ENCODE measurements around the gene INSM1.

Gene INSM1

GRCh38 chr20:20360464-20360863 is 7.4 kb upstream of the INSM1 start:
- DNase-seq (ENCODE audit: low spot score) (peak; percentile 11), FAIRE-seq (peak; percentile 45)

GRCh38 chr20:20362774-20363433 is 5.0 kb upstream of the INSM1 start:
- FAIRE-seq: no peak
- DNase-seq (ENCODE audit: low spot score): no peak

- DNase-seq (ENCODE audit: low spot score): no peak
- FAIRE-seq: no peak
These were observed 4.5 kb upstream of the INSM1 start for GRCh38 chr20:20363434-20363798.

- no peak for FAIRE-seq
- DNase-seq (ENCODE audit: low spot score): no peak
These were observed 3.9 kb upstream of the INSM1 start for GRCh38 chr20:20363799-20364592.

GRCh38 chr20:20364593-20365479 is 3.1 kb upstream of the INSM1 start:
- no peak for DNase-seq (ENCODE audit: low spot score)

GRCh38 chr20:20365480-20366161 is 2.3 kb upstream of the INSM1 start:
- DNase-seq (ENCODE audit: low spot score): no peak
- FAIRE-seq: no peak

More at GRCh38 chr20:20364593-20365479, 3.1 kb upstream of the INSM1 start:
- no peak for FAIRE-seq

- no peak for FAIRE-seq
- DNase-seq (ENCODE audit: low spot score): no peak
These were observed 1.4 kb upstream of the INSM1 start for GRCh38 chr20:20366551-20366875.

GRCh38 chr20:20366876-20367574 is 879 bp upstream of the INSM1 start:
- DNase-seq (ENCODE audit: low spot score) (no peak), FAIRE-seq (no peak)

- FAIRE-seq (no peak), DNase-seq (ENCODE audit: low spot score) (no peak)
These were observed 730 bp downstream of the INSM1 start for GRCh38 chr20:20368418-20369249.

GRCh38 chr20:20369250-20370093 is 1.6 kb downstream of the INSM1 start:
- DNase-seq (ENCODE audit: low spot score) (no peak), FAIRE-seq (no peak)

GRCh38 chr20:20370094-20370575 is 2.2 kb downstream of the INSM1 start:
- no peak for DNase-seq (ENCODE audit: low spot score)
- no peak for FAIRE-seq

GRCh38 chr20:20371083-20371482 is 3.2 kb downstream of the INSM1 start:
- FAIRE-seq (no peak), DNase-seq (ENCODE audit: low spot score) (no peak)

GRCh38 chr20:20371681-20372080 is 3.8 kb downstream of the INSM1 start:
- FAIRE-seq (no peak), DNase-seq (ENCODE audit: low spot score) (no peak)

- no peak for FAIRE-seq
- DNase-seq (ENCODE audit: low spot score): no peak
These were observed 5.2 kb downstream of the INSM1 start for GRCh38 chr20:20373091-20373571.

- no peak for FAIRE-seq
- no peak for DNase-seq (ENCODE audit: low spot score)
These were observed 8.0 kb downstream of the INSM1 start for GRCh38 chr20:20375862-20376261.

- DNase-seq (ENCODE audit: low spot score): no peak
- FAIRE-seq: no peak
These were observed 18.3 kb downstream of the INSM1 start for GRCh38 chr20:20386192-20386591.

- FAIRE-seq: no peak
- no peak for DNase-seq (ENCODE audit: low spot score)
These were observed 22.5 kb downstream of the INSM1 start for GRCh38 chr20:20390393-20390792.

GRCh38 chr20:20391115-20391514 is 23.2 kb downstream of the INSM1 start:
- FAIRE-seq: no peak
- DNase-seq (ENCODE audit: low spot score): no peak

GRCh38 chr20:20391766-20392165 is 23.9 kb downstream of the INSM1 start:
- FAIRE-seq (no peak), DNase-seq (ENCODE audit: low spot score) (no peak)

Data from RCC 7860 (cell line).